ENCODE results near the gene PPP1R8. TPM values are rescaled to one million over a fixed set of nuclear protein-coding genes. Genes with fewer than 3 reads are reported as not detected.

PPP1R8 gene
- total and polyA plus RNA-seq, 9 of the 15 experiments (the other 6 are each of a cell fraction or from before 2014, with no cell fraction given): 16.2 to 107 (median 75.3) TPM

DNA sequence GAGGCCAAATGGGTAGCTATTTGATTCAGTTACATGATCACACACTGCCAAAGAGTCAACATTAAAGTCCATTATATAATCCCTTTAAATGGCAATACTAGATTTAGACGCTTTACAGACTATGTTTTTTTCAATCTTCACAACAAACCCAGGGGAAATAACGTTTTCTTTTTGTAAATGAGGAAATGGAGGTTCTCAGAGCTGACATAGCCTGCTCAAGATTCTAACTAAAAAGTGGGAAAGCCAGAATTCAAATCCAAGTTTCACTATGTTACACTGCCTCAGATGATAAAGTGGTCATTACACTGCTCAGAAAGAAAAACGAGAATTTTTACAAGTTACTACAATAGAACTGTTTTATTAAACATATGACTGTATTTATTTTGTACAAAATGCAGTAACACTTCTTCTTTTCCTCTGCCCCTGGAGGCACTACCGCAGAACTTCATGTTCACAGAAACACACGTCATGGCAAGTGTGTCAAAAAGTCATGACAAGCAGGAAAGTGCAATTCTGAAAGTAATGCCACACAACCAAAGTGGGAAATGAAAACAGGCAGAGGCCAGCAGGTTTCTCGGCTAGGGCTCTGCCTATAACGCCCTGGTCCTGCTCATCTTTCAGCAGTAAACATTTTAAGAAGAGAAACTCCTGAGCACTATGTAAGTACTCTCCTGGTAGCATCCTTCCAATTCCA lies 60.8 kb downstream of the PPP1R8 start:
- Histone ChIP-seq H4K20me1 (replicated peaks; ENCODE audit: control insufficient read depth, insufficient read depth, low read length) (no peaks in the 10 kb centered on the region), H3K27me3 (ENCODE audit: control insufficient read depth in 2 of 2, insufficient read depth in 2 of 2, low read length in 2 of 2) (no peaks in the 10 kb centered on the region), H3K27ac (ENCODE audit: extremely low read depth, low read depth, low read length) (no peak overlapping the region), H3K4me3 (no peak overlapping the region), H3K79me2 (ENCODE audit: control insufficient read depth, insufficient read depth, low read length) (no peaks in the 10 kb centered on the region), H3K4me2 (ENCODE audit: insufficient read depth, low read length) (no peak overlapping the region), H3K9me3 (replicated peaks; ENCODE audit: control insufficient read depth, insufficient read depth, low read depth, low read length) (no peaks in the 10 kb centered on the region), H3K9ac (ENCODE audit: insufficient read depth in 1 of 2, low read depth in 2 of 2, low read length in 2 of 2) (no peak overlapping the region), H3K36me3 (ENCODE audit: control insufficient read depth, insufficient read depth, low read length) (peaks cover 86% of the 10 kb centered on the region), H2AFZ (ENCODE audit: low read depth, low read length) (no peak overlapping the region), H3K4me1 (replicated peaks in 1 of 2; ENCODE audit: control insufficient read depth in 2 of 2, insufficient read depth in 2 of 2, low read length in 2 of 2) (0 out of 5 replicates have a peak, but pooled peaks cover 0 to 2% of the 10 kb centered on the region in 2 experiments), H3K9me1 (ENCODE audit: control insufficient read depth, insufficient read depth, low read length) (no peaks in the 10 kb centered on the region)
- 70% methylated on average over 7 of the region's 7 CpGs for WGBS (ENCODE audit: insufficient coverage, low coverage, missing lambda C conversion rate)
- no peak for DNase-seq (ENCODE audit: extremely low read depth in 1 of 4, low spot score in 3 of 4)
- intact Hi-C loops (cut with micrococcal nuclease): no loop called here
- ChIA-PET POLR2A (interaction anchor here (0.6 to 2.7 kb wide), 5 partner anchors 8 to 66 kb away, joined by 3 to 16 read pairs (median 3); no protein-coding TSS in a partner anchor), CTCF (ENCODE audit: low intra/inter-chr PET ratio) (no interaction called here)
- ATAC-seq: no peak
- no peak for FAIRE-seq
- TF ChIP-seq MAFG (tag; conservative IDR thresholded peaks at IDR 0.05) (no peak), RFX7 (CRISPR knock-in tag; IDR thresholded peaks at IDR 0.05) (no peak), ELF2 (CRISPR knock-in tag; IDR thresholded peaks at IDR 0.05) (no peak), ZNF77 (CRISPR knock-in tag; IDR thresholded peaks at IDR 0.05) (no peak), NCOA4 (IDR thresholded peaks at IDR 0.05; ENCODE audit: partially characterized antibody) (no peak), NCOA2 (IDR thresholded peaks at IDR 0.05; ENCODE audit: partially characterized antibody in 2 of 2) (no peak), TOE1 (IDR thresholded peaks at IDR 0.05; ENCODE audit: borderline replicate concordance) (no peak), TOE1 (CRISPR knock-in tag; IDR thresholded peaks at IDR 0.05; ENCODE audit: borderline replicate concordance, low read depth) (no peak), RHOXF2B (CRISPR knock-in tag; conservative IDR thresholded peaks at IDR 0.05) (no peak), SRF (CRISPR knock-in tag; IDR thresholded peaks at IDR 0.05) (no peak), HMG20B (CRISPR knock-in tag; IDR thresholded peaks at IDR 0.05) (no peak), SNIP1 (IDR thresholded peaks at IDR 0.05; ENCODE audit: low read depth) (no peak), HNRNPL (IDR thresholded peaks at IDR 0.05; ENCODE audit: low read depth, low read length) (no peak), ERF (CRISPR knock-in tag; IDR thresholded peaks at IDR 0.05) (no peak), NFE2 (IDR thresholded peaks at IDR 0.05; ENCODE audit: low read depth) (no peak), HMGN3 (IDR thresholded peaks at IDR 0.05; ENCODE audit: borderline replicate concordance, extremely low read depth, insufficient read length, low read depth, low read length) (no peak)
- TF ChIP-seq, protein P1, sequence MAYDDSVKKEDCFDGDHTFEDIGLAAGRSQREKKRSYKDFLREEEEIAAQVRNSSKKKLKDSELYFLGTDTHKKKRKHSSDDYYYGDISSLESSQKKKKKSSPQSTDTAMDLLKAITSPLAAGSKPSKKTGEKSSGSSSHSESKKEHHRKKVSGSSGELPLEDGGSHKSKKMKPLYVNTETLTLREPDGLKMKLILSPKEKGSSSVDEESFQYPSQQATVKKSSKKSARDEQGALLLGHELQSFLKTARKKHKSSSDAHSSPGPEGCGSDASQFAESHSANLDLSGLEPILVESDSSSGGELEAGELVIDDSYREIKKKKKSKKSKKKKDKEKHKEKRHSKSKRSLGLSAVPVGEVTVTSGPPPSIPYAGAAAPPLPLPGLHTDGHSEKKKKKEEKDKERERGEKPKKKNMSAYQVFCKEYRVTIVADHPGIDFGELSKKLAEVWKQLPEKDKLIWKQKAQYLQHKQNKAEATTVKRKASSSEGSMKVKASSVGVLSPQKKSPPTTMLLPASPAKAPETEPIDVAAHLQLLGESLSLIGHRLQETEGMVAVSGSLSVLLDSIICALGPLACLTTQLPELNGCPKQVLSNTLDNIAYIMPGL (CRISPR knock-in tag; IDR thresholded peaks at IDR 0.05): no peak
- TSS peak; percentile 43 for BruUV-seq (replicated peaks)
- in situ Hi-C loops (cut with MboI): no loop called here

Data from K562 (cell line).